Ectodermal cell (in vitro differentiated cells): ENCODE results near the gene DUXB. TPM values are rescaled to one million over a fixed set of nuclear protein-coding genes. Genes with fewer than 3 reads are reported as not detected.
A peak's percentile ranks its signal among the peaks of the same experiment; 100 is the strongest.

Experiments
- H3K27ac ChIP-seq: 2 replicates; pipeline ENCODE4 v1.7.0; 2013; ENCODE audit warnings: mild to moderate bottlenecking, low read depth, low read length; ENCODE audit not compliant: insufficient read depth, poor library complexity, severe bottlenecking
- H3K27me3 ChIP-seq: 2 replicates; pipeline ENCODE4 v1.7.0; 2013; ENCODE audit warnings: mild to moderate bottlenecking, low read length; ENCODE audit not compliant: insufficient read depth, control insufficient read depth, poor library complexity, severe bottlenecking
- H3K36me3 ChIP-seq: one replicate; pipeline ENCODE4 v1.7.0; 2013; ENCODE audit warnings: low read length; ENCODE audit not compliant: control insufficient read depth, insufficient read depth
- H3K4me1 ChIP-seq: one replicate; pipeline ENCODE4 v1.7.0; 2013; ENCODE audit warnings: low read length; ENCODE audit not compliant: control insufficient read depth, insufficient read depth
- H3K4me3 ChIP-seq: 2 replicates; pipeline ENCODE4 v1.7.0; 2013; ENCODE audit warnings: low read depth, low read length, control low read depth; ENCODE audit not compliant: insufficient read depth
- H3K9me3 ChIP-seq: 2 replicates; pipeline ENCODE4 v1.7.0; 2013; ENCODE audit warnings: mild to moderate bottlenecking, low read length, moderate library complexity; ENCODE audit not compliant: control insufficient read depth
- WGBS, 2 experiments: methylation state at CpG; one replicate each; pipeline ENCODE4 v1.1.7; 2013; ENCODE audit warnings: missing lambda C conversion rate in 2 of 2; 5-methylcytosine and 5-hydroxymethylcytosine counted together
- polyA plus RNA-seq, 4 experiments: library from polyadenylated mRNA; stranded (reverse); fragments of 50-300 nt; gene quantifications; one replicate each; pipeline ENCODE4 v1.2.3, GENCODE V29; 2013

DUXB gene
- polyA plus RNA-seq (2013, experiment 1 of 4), result not detected
- polyA plus RNA-seq (2013, experiment 2 of 4), result not detected
- polyA plus RNA-seq (2013, experiment 3 of 4), result not detected
- polyA plus RNA-seq (2013, experiment 4 of 4), result not detected

- 92 to 97% methylated on average over 3 to 5 of the region's 5 CpGs for WGBS, 2 experiments
- no peaks in the 10 kb centered on the region for H3K9me3 ChIP-seq
- H3K4me3 ChIP-seq, result no peak within 1 kb of the TSS
- no peaks in the 10 kb centered on the region for H3K27me3 ChIP-seq
- no peaks in the 10 kb centered on the region for H3K36me3 ChIP-seq
- H3K27ac ChIP-seq, result no peak within 1 kb of the TSS
- no peaks in the 10 kb centered on the region for H3K4me1 ChIP-seq
Measured at GRCh38 chr16:75701361-75701760, at the start of gene DUXB. Gene DUXB (minus strand): TSS chr16:75701461. CDS start chr16:75701418, 43 bp downstream.

GRCh38 chr16:75750528-75750927, 49.3 kb upstream of the DUXB start:
- Histone ChIP-seq H3K27ac (no peak overlapping the region), H3K9me3 (no peaks in the 10 kb centered on the region), H3K36me3 (no peaks in the 10 kb centered on the region), H3K27me3 (no peaks in the 10 kb centered on the region), H3K4me1 (no peaks in the 10 kb centered on the region), H3K4me3 (no peak overlapping the region)
- WGBS, 2 experiments, result 62 to 67% methylated on average over 3 of the region's 3 CpGs

- Histone ChIP-seq H3K27ac (no peak overlapping the region), H3K27me3 (no peaks in the 10 kb centered on the region), H3K36me3 (no peaks in the 10 kb centered on the region), H3K4me3 (no peak overlapping the region), H3K4me1 (no peaks in the 10 kb centered on the region), H3K9me3 (peaks cover 2% of the 10 kb centered on the region)
- WGBS, 2 experiments, result 92 to 100% methylated on average over 1 to 3 of the region's 3 CpGs
Measured at GRCh38 chr16:75746359-75746758, 45.1 kb upstream of the DUXB start.

- peaks cover 2% of the 10 kb centered on the region for H3K9me3 ChIP-seq
- H3K27me3 ChIP-seq, result no peaks in the 10 kb centered on the region
- WGBS, 2 experiments, result 93 to 97% methylated on average over 1 of the region's 1 CpG
- H3K27ac ChIP-seq, result no peak overlapping the region
- H3K4me3 ChIP-seq, result no peak overlapping the region
- no peaks in the 10 kb centered on the region for H3K36me3 ChIP-seq
- H3K4me1 ChIP-seq, result no peaks in the 10 kb centered on the region
Measured at GRCh38 chr16:75745823-75746222, 44.6 kb upstream of the DUXB start.

GRCh38 chr16:75745242-75745641, 44.0 kb upstream of the DUXB start:
- 83 to 95% methylated on average over 1 of the region's 1 CpG for WGBS, 2 experiments
- peaks cover 2% of the 10 kb centered on the region for H3K9me3 ChIP-seq

GRCh38 chr16:75742424-75743047, 41.3 kb upstream of the DUXB start:
- H3K4me3 ChIP-seq, result no peak overlapping the region
- H3K27ac ChIP-seq, result no peak overlapping the region
- H3K4me1 ChIP-seq, result no peaks in the 10 kb centered on the region
- WGBS, 2 experiments, result no CpG with 5 or more reads among the region's 1 CpG
- H3K27me3 ChIP-seq, result no peaks in the 10 kb centered on the region
- peaks cover 2% of the 10 kb centered on the region for H3K9me3 ChIP-seq
- H3K36me3 ChIP-seq, result no peaks in the 10 kb centered on the region

More at GRCh38 chr16:75745242-75745641, 44.0 kb upstream of the DUXB start:
- Histone ChIP-seq H3K4me3 (no peak overlapping the region), H3K4me1 (no peaks in the 10 kb centered on the region), H3K27ac (no peak overlapping the region), H3K27me3 (no peaks in the 10 kb centered on the region), H3K36me3 (no peaks in the 10 kb centered on the region)

GRCh38 chr16:75733305-75734211, 32.3 kb upstream of the DUXB start:
- Histone ChIP-seq H3K9me3 (no peaks in the 10 kb centered on the region), H3K4me1 (peaks cover 5% of the 10 kb centered on the region), H3K4me3 (no peak overlapping the region), H3K27me3 (no peaks in the 10 kb centered on the region), H3K36me3 (no peaks in the 10 kb centered on the region), H3K27ac (peak overlapping the region; percentile 9)
- 75 to 81% methylated on average over 5 to 6 of the region's 6 CpGs for WGBS, 2 experiments

GRCh38 chr16:75732871-75733270, 31.6 kb upstream of the DUXB start:
- peaks cover 5% of the 10 kb centered on the region for H3K4me1 ChIP-seq
- H3K9me3 ChIP-seq, result no peaks in the 10 kb centered on the region
- no peaks in the 10 kb centered on the region for H3K36me3 ChIP-seq
- H3K27me3 ChIP-seq, result no peaks in the 10 kb centered on the region
- 68 to 71% methylated on average over 2 of the region's 2 CpGs for WGBS, 2 experiments
- H3K4me3 ChIP-seq, result no peak overlapping the region
- no peak overlapping the region for H3K27ac ChIP-seq

DNA sequence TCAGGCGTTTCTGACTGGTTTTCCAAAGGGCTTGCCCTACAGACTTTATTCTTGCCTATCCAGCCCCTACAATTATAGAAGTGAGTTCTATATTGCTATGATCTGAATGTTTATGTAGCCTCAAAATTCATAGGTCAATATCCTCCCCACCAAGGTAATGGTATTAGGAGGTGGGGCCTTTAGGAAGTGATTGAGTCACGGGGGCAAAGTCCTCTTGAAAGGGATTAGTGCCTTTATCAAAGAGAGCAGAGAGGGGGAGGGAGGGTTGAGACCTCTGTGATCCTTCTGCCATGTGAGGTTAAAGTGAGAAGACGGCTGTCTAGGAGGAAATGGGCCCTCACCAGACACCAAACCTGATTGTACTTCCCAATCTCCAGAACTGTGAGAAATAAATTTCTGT, 26.0 kb upstream of the DUXB start:
- Histone ChIP-seq H3K9me3 (no peaks in the 10 kb centered on the region), H3K27ac (no peak overlapping the region), H3K4me3 (no peak overlapping the region), H3K4me1 (no peaks in the 10 kb centered on the region), H3K27me3 (no peaks in the 10 kb centered on the region), H3K36me3 (no peaks in the 10 kb centered on the region)
- WGBS, 2 experiments, result 55 to 76% methylated on average over 3 of the region's 3 CpGs

- Histone ChIP-seq H3K4me1 (no peaks in the 10 kb centered on the region), H3K4me3 (no peak within 1 kb of the TSS), H3K27ac (no peak within 1 kb of the TSS), H3K9me3 (no peaks in the 10 kb centered on the region), H3K27me3 (no peaks in the 10 kb centered on the region), H3K36me3 (no peaks in the 10 kb centered on the region)
- 88 to 89% methylated on average over 4 of the region's 5 CpGs for WGBS, 2 experiments
Measured at GRCh38 chr16:75726390-75726789, 25.1 kb upstream of the DUXB start, which contains the start of gene CPHXL. Gene CPHXL (minus strand): TSS chr16:75726490. CDS start chr16:75726442, 48 bp downstream.
